GM19438 (cell line): Measurements from ENCODE around the gene AIMP1.
A peak's percentile ranks its signal among the peaks of the same experiment; 100 is the strongest.

Experiments
- ATAC-seq: cut with Tn5 transposase; IDR thresholded peaks from one replicate; pipeline ENCODE4 v1.9.1; 2021; ENCODE audit warnings: low read depth; ENCODE audit not compliant: unreplicated experiment

AIMP1 gene

GRCh38 chr4:106343865-106344646 lies 27.7 kb downstream of the AIMP1 start:
- ATAC-seq, result no peak

GRCh38 chr4:106344647-106344970 lies 28.3 kb downstream of the AIMP1 start:
- no peak for ATAC-seq

- ATAC-seq, result no peak
Observed at GRCh38 chr4:106347167-106347566, 30.8 kb downstream of the AIMP1 start.

DNA sequence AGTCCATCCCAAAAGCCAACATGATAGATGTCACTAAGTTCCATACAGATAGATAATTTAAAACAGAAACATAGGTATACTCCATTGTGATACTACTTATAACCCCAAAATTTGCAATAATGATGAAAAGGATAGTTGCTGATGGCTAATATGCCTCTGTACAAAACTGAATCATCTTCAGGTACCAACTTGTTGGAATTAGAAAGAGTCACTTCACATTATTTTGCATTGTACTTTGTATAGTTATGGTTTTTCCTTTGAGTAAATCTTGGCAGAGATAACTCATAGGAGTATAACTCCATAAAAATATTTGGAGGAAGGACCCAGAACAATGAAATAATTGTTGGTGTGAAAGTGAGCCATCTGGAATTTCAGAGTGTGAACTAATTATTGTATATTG lies 34.7 kb downstream of the AIMP1 start:
- no peak for ATAC-seq

DNA sequence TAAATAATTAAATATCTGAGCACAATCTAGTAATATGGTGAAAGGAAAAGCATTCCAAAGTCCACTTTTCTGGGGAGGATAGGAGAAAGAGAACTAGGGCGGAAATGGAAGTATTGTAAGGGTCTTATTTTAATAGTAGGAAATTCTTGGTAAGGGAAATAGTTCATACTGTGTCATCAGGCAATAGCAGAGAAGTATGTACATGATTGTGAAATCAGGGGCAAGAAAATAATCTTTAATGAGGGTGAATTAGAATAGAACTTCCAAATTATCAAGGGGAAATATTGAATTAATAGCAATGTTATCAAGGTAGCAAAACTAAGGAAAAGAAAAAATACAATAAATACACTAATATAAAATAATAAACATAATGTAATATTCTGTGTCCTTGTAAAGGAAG lies 37.4 kb downstream of the AIMP1 start:
- ATAC-seq, result no peak

- ATAC-seq, result no peak
Observed at GRCh38 chr4:106355193-106355592, 38.8 kb downstream of the AIMP1 start.

DNA sequence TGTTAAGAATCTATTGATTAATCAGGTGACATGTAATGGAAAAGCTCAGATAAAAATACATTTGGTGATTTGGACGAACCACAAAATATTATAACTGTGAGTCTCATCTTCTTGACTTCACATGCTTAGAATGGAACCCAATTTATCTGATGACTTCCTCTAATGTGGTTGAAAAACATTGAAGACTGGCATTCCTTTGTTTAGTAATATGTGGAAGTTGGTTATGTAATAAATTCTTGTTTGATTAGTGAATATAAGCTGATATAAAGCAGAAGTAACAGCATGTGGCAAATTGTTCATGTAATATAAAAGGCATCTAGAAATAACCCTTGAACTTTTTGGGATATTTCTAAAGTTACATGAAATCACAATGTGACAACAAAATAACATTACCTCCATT lies 42.5 kb downstream of the AIMP1 start:
- no peak for ATAC-seq

GRCh38 chr4:106362086-106362825 lies 45.9 kb downstream of the AIMP1 start:
- ATAC-seq, result no peak

DNA sequence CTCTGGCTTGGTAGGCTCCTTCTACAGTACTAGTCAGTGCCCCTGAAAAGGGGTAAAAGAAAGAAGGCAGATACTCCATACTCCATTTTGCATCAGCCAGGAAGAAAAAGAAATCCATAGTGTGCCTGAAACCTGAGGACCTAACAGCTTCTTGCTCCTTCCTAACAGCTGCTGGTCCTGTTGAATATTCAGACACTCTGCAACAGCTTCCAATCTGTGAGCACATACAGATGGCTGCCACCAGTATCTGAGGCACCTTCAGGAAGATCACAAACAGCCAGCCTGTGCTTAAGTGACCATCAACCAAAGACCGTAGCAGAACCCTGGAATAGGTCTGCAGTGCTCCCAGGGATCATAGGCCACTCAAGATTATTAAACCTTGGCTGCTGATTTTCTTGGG lies 47.9 kb downstream of the AIMP1 start:
- ATAC-seq, result no peak

GRCh38 chr4:106365613-106366012 lies 49.3 kb downstream of the AIMP1 start:
- ATAC-seq, result no peak

DNA sequence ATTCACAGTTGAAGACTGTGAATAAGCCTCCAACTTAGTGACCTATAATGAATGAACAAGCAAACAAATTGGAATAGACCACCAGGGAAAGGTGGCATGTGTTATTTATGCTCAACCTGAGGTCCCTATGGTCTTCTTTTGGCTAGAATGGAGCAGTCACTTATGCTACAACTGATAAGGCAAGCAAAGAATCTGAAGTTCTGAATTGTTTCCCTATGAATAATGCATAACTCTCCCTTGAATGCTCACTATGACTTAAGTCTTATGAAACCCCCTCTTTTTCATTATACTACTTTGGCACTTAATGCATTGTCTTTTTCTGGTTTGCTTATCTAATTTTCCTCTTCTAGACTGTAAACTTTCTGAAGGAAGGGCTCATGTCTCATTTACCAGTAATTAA lies 49.7 kb downstream of the AIMP1 start:
- no peak for ATAC-seq

DNA sequence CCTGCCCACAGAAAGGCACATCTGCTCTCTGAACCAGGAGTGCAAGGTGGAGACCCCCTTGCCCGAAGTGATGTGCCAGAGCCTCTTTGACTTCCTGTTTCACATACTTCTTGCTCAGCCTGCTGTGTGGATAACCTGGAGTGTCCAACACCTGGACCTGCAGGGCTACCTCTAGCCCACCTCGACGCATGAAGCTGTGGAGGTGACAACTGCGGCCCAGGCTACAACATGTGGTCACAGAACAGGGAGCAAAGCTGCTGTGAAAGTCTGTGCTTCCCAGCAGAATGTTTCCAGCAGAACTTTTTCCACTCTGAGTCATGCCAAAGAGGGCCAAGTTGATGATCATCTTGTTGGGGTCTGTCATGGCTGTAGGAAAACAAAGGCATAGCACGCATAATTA lies 50.7 kb downstream of the AIMP1 start:
- no peak for ATAC-seq

GRCh38 chr4:106368678-106369077 lies 52.3 kb downstream of the AIMP1 start, which contains the start of gene GIMD1:
GIMD1 (minus strand) TSS chr4:106368778; CDS start chr4:106367435, 1,343 bp downstream.
- ATAC-seq, result no peak

- ATAC-seq, result peak; percentile 82
Observed at GRCh38 chr4:106369456-106370060, 53.2 kb downstream of the AIMP1 start.

GRCh38 chr4:106370214-106370613 lies 53.9 kb downstream of the AIMP1 start:
- no peak for ATAC-seq

GRCh38 chr4:106371161-106371560 lies 54.8 kb downstream of the AIMP1 start:
- ATAC-seq, result no peak

- ATAC-seq, result no peak
Observed at GRCh38 chr4:106373026-106373425, 56.7 kb downstream of the AIMP1 start.

GRCh38 chr4:106380179-106380578 lies 63.8 kb downstream of the AIMP1 start:
- ATAC-seq, result no peak

GRCh38 chr4:106384878-106385277 lies 68.5 kb downstream of the AIMP1 start:
- no peak for ATAC-seq

- no peak for ATAC-seq
Observed at GRCh38 chr4:106385853-106386393, 69.6 kb downstream of the AIMP1 start.

DNA sequence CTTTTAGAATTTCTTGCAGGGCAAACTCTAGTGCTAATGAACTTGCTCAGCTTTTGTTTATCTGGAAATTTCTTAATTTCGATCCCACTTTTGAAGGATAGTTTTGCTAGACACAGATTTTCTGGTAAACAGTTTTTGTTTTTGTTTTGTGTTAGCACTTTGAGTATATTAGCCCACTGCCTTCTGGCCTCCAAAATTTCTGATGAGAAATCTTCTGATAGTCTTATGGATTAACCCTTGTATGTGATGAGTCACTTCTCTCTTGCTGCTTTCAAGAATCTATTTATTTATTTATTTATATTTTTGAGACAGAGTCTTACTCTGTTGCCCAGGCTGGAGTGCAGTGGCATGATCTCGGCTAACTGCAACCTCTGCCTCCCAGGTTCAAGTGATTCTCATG lies 79.2 kb downstream of the AIMP1 start:
- no peak for ATAC-seq
